GM23338 (cell line): ENCODE data around the gene HYAL2. TPM values are rescaled to one million over a fixed set of nuclear protein-coding genes. Genes with fewer than 3 reads are reported as not detected.

Experiments
- ATAC-seq: fragments of 200-7000 bp; cut with Tn5 transposase; 3 replicates; pipeline ENCODE4 v1.9.1; 2020
- DNase-seq: peaks from one replicate; pipeline ENCODE4 v3.0.0-alpha.2; 2015; ENCODE audit warnings: low spot score
- H2AFZ ChIP-seq: fragments of 200-600 bp; sonication (generic); 2 replicates; pipeline ENCODE4 v1.8.0; 2016; ENCODE audit warnings: antibody characterized with exemption, mild to moderate bottlenecking, moderate library complexity
- H3F3A ChIP-seq: fragments of 200-600 bp; sonication (generic); replicated peaks from 2 replicates; pipeline ENCODE4 v1.8.0; 2017; ENCODE audit warnings: antibody characterized with exemption, mixed run types, low read depth
- H3K27ac ChIP-seq: fragments of 200-600 bp; sonication (generic); 2 replicates; pipeline ENCODE4 v1.6.1; 2016; ENCODE audit warnings: low read depth
- H3K27me3 ChIP-seq: fragments of 200-600 bp; sonication (generic); 2 replicates; pipeline ENCODE4 v1.8.0; 2016; ENCODE audit warnings: mild to moderate bottlenecking, mixed run types, moderate library complexity; ENCODE audit not compliant: insufficient read depth
- H3K36me3 ChIP-seq: fragments of 200-600 bp; sonication (generic); 2 replicates; pipeline ENCODE4 v1.8.0; 2016; ENCODE audit warnings: mild to moderate bottlenecking; ENCODE audit not compliant: insufficient read depth
- H3K4me1 ChIP-seq: fragments of 200-600 bp; sonication (generic); 2 replicates; pipeline ENCODE4 v1.8.0; 2016; ENCODE audit warnings: mild to moderate bottlenecking, moderate library complexity; ENCODE audit not compliant: insufficient read depth
- H3K4me2 ChIP-seq: fragments of 200-600 bp; sonication (generic); 2 replicates; pipeline ENCODE4 v1.7.1; 2017; ENCODE audit warnings: mixed run types
- H3K4me3 ChIP-seq: fragments of 200-600 bp; sonication (generic); 2 replicates; pipeline ENCODE4 v1.6.1; 2016; ENCODE audit warnings: mixed run types
- H3K79me2 ChIP-seq: fragments of 200-600 bp; sonication (generic); replicated peaks from 2 replicates; pipeline ENCODE4 v1.8.0; 2017; ENCODE audit warnings: mild to moderate bottlenecking; ENCODE audit not compliant: insufficient read depth
- H3K9me2 ChIP-seq: fragments of 200-600 bp; sonication (generic); 2 replicates; pipeline ENCODE4 v1.8.0; 2017; ENCODE audit not compliant: insufficient read depth
- H4K20me1 ChIP-seq: fragments of 200-600 bp; sonication (generic); replicated peaks from 2 replicates; pipeline ENCODE4 v1.8.0; 2017; ENCODE audit warnings: mild to moderate bottlenecking; ENCODE audit not compliant: insufficient read depth
- H3K27ac Mint-ChIP-seq: 2 replicates; pipeline ENCODE4 v1.8.0; 2020; ENCODE audit warnings: inconsistent platforms, mild to moderate bottlenecking, moderate library complexity, mixed read lengths
- H3K27me3 Mint-ChIP-seq: 3 replicates; pipeline ENCODE4 v1.8.0; 2022; ENCODE audit warnings: low read depth, mild to moderate bottlenecking, moderate library complexity, mixed read lengths, inconsistent platforms; ENCODE audit not compliant: insufficient read depth, poor library complexity
- H3K36me3 Mint-ChIP-seq: 3 replicates; pipeline ENCODE4 v1.8.0; 2021; ENCODE audit warnings: low read depth, mild to moderate bottlenecking, inconsistent platforms, moderate library complexity, mixed read lengths
- H3K4me1 Mint-ChIP-seq: 3 replicates; pipeline ENCODE4 v1.8.0; 2020; ENCODE audit warnings: mild to moderate bottlenecking, inconsistent platforms, mixed read lengths
- H3K4me3 Mint-ChIP-seq: 3 replicates; pipeline ENCODE4 v1.8.0; 2021; ENCODE audit warnings: moderate library complexity, mild to moderate bottlenecking, inconsistent platforms, mixed read lengths
- H3K9me3 Mint-ChIP-seq: 3 replicates; pipeline ENCODE4 v1.8.0; 2020; ENCODE audit warnings: moderate library complexity, mild to moderate bottlenecking, inconsistent platforms, mixed read lengths
- CTCF ChIP-seq, 2 experiments: fragments of 200-600 bp in 1 of 2; sonication (generic) in 1 of 2; conservative IDR thresholded peaks; 2 replicates each; pipeline versions ENCODE4 v1.5.1 to v1.6.1; 2016 to 2017; ENCODE audit warnings: antibody characterized with exemption in 2 of 2, low read depth in 2 of 2, mild to moderate bottlenecking in 2 of 2, moderate library complexity in 1 of 2
- EZH2phosphoT487 ChIP-seq: fragments of 200-600 bp; sonication (generic); IDR thresholded peaks from one replicate; pipeline ENCODE4 v1.8.1; 2018; ENCODE audit warnings: antibody characterized with exemption; ENCODE audit not compliant: unreplicated experiment
- NANOG ChIP-seq: IDR thresholded peaks from 2 replicates; pipeline ENCODE4 v1.6.1; 2016; ENCODE audit warnings: antibody characterized with exemption, borderline replicate concordance
- POLR2AphosphoS5 ChIP-seq: IDR thresholded peaks from 2 replicates; pipeline ENCODE4 v1.6.1; 2016; ENCODE audit warnings: antibody characterized with exemption, low read depth
- REST ChIP-seq: IDR thresholded peaks from one replicate; pipeline ENCODE4 v1.6.1; 2018; ENCODE audit warnings: antibody characterized with exemption; ENCODE audit not compliant: unreplicated experiment
- ZNF114 ChIP-seq: fragments of 250-450 bp; sonication (Bioruptor Pico); IDR thresholded peaks from 2 replicates; pipeline ENCODE4 v1.5.0; 2020; ENCODE audit warnings: mild to moderate bottlenecking, moderate library complexity
- ZNF331 ChIP-seq: fragments of 250-450 bp; sonication (Bioruptor Pico); IDR thresholded peaks from 2 replicates; pipeline ENCODE4 v1.5.0; 2020; ENCODE audit warnings: low read depth, mild to moderate bottlenecking, moderate library complexity
- polyA plus RNA-seq: library from polyadenylated mRNA; unstranded; fragments of >200 nt; fragmentation: Nextera tagmentation; extraction: Ambion mirVana; gene quantifications from 2 replicates; pipeline ENCODE4 v1.2.1, GENCODE V29; 2016
- total RNA-seq: library from RNA; depleted of rRNA; stranded (reverse); fragments of >200 nt; shearing (Covaris generic); gene quantifications from 2 replicates; pipeline ENCODE4 v1.2.3, GENCODE V29; 2014
- TF ChIP-seq, protein P1 (sequence below): fragments of 250-450 bp; sonication (Bioruptor Pico); IDR thresholded peaks from 2 replicates; pipeline ENCODE4 v1.5.0; 2020; ENCODE audit warnings: mild to moderate bottlenecking, moderate library complexity
- TF ChIP-seq, protein P2 (sequence below): IDR thresholded peaks from 2 replicates; pipeline ENCODE4 v1.6.1; 2016; ENCODE audit warnings: antibody characterized with exemption

Gene HYAL2
- total and polyA plus RNA-seq, 2 experiments from 2014 or later: 28.9 to 74.3 TPM

- Mint-ChIP-seq H3K27me3 (peaks cover 23% of the 10 kb centered on the region), H3K4me1 (peaks cover 29% of the 10 kb centered on the region), H3K4me3 (no peak overlapping the region; the same call in 2 of the 3 replicates), H3K36me3 (no peaks in the 10 kb centered on the region; the same call in 2 of the 3 replicates), H3K9me3 (no peaks in the 10 kb centered on the region; the same call in 2 of the 3 replicates), H3K27ac (no peak overlapping the region)
- TF ChIP-seq POLR2AphosphoS5: no peak
- TF ChIP-seq EZH2phosphoT487: no peak
- TF ChIP-seq, protein P1, sequence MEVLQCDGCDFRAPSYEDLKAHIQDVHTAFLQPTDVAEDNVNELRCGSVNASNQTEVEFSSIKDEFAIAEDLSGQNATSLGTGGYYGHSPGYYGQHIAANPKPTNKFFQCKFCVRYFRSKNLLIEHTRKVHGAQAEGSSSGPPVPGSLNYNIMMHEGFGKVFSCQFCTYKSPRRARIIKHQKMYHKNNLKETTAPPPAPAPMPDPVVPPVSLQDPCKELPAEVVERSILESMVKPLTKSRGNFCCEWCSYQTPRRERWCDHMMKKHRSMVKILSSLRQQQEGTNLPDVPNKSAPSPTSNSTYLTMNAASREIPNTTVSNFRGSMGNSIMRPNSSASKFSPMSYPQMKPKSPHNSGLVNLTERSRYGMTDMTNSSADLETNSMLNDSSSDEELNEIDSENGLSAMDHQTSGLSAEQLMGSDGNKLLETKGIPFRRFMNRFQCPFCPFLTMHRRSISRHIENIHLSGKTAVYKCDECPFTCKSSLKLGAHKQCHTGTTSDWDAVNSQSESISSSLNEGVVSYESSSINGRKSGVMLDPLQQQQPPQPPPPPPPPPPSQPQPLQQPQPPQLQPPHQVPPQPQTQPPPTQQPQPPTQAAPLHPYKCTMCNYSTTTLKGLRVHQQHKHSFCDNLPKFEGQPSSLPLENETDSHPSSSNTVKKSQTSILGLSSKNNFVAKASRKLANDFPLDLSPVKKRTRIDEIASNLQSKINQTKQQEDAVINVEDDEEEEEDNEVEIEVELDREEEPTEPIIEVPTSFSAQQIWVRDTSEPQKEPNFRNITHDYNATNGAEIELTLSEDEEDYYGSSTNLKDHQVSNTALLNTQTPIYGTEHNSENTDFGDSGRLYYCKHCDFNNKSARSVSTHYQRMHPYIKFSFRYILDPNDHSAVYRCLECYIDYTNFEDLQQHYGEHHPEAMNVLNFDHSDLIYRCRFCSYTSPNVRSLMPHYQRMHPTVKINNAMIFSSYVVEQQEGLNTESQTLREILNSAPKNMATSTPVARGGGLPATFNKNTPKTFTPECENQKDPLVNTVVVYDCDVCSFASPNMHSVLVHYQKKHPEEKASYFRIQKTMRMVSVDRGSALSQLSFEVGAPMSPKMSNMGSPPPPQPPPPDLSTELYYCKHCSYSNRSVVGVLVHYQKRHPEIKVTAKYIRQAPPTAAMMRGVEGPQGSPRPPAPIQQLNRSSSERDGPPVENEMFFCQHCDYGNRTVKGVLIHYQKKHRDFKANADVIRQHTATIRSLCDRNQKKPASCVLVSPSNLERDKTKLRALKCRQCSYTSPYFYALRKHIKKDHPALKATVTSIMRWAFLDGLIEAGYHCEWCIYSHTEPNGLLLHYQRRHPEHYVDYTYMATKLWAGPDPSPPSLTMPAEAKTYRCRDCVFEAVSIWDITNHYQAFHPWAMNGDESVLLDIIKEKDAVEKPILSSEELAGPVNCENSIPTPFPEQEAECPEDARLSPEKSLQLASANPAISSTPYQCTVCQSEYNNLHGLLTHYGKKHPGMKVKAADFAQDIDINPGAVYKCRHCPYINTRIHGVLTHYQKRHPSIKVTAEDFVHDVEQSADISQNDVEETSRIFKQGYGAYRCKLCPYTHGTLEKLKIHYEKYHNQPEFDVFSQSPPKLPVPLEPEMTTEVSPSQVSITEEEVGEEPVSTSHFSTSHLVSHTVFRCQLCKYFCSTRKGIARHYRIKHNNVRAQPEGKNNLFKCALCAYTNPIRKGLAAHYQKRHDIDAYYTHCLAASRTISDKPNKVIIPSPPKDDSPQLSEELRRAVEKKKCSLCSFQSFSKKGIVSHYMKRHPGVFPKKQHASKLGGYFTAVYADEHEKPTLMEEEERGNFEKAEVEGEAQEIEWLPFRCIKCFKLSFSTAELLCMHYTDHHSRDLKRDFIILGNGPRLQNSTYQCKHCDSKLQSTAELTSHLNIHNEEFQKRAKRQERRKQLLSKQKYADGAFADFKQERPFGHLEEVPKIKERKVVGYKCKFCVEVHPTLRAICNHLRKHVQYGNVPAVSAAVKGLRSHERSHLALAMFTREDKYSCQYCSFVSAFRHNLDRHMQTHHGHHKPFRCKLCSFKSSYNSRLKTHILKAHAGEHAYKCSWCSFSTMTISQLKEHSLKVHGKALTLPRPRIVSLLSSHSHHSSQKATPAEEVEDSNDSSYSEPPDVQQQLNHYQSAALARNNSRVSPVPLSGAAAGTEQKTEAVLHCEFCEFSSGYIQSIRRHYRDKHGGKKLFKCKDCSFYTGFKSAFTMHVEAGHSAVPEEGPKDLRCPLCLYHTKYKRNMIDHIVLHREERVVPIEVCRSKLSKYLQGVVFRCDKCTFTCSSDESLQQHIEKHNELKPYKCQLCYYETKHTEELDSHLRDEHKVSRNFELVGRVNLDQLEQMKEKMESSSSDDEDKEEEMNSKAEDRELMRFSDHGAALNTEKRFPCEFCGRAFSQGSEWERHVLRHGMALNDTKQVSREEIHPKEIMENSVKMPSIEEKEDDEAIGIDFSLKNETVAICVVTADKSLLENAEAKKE (CRISPR knock-in tag): no peak
- no peak for TF ChIP-seq ZNF114 (CRISPR knock-in tag)
- no peak for TF ChIP-seq REST
- TF ChIP-seq ZNF331 (CRISPR knock-in tag): no peak
- no peak for TF ChIP-seq NANOG
- TF ChIP-seq CTCF (conservative IDR thresholded peaks at IDR 0.05; ENCODE audit: low read depth in 2 of 2): no peak
- TF ChIP-seq, protein P2, sequence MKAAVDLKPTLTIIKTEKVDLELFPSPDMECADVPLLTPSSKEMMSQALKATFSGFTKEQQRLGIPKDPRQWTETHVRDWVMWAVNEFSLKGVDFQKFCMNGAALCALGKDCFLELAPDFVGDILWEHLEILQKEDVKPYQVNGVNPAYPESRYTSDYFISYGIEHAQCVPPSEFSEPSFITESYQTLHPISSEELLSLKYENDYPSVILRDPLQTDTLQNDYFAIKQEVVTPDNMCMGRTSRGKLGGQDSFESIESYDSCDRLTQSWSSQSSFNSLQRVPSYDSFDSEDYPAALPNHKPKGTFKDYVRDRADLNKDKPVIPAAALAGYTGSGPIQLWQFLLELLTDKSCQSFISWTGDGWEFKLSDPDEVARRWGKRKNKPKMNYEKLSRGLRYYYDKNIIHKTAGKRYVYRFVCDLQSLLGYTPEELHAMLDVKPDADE: no peak
- Histone ChIP-seq H4K20me1 (no peaks in the 10 kb centered on the region), H3K79me2 (no peaks in the 10 kb centered on the region), H3K36me3 (no peaks in the 10 kb centered on the region), H2AFZ (no peak overlapping the region), H3K27ac (no peak overlapping the region), H3K4me1 (peaks cover 8% of the 10 kb centered on the region), H3K9me2 (no peaks in the 10 kb centered on the region), H3K4me3 (no peak overlapping the region), H3F3A (0 out of 2 replicates have a peak, but pooled peaks cover 5% of the 10 kb centered on the region), H3K27me3 (0 out of 2 replicates have a peak, but pooled peaks cover 3% of the 10 kb centered on the region), H3K4me2 (no peak overlapping the region)
- no peak for ATAC-seq
- no peak for DNase-seq
Measured at GRCh38 chr3:50369012-50369670, 46.6 kb upstream of the HYAL2 start.
